Activated CD4-positive, CD25-positive, alpha-beta regulatory T cell treated with anti-CD3 and anti-CD28 coated beads, Interleukin-2, amount 50 U/mL, for 72 hours (primary cell): Measurements from ENCODE around the gene WNT7B.
"Not testable (repeated sequence)": the region's sequence is repeated elsewhere in the genome, so short reads cannot be mapped to it uniquely, and the experiment has no call there.

Experiments used
- DNase-seq: peaks from one replicate; pipeline ENCODE4 v3.0.0; 2021

The WNT7B gene

GRCh38 chr22:46007848-46008261 is 30.9 kb upstream of the WNT7B start:
- no peak for DNase-seq

DNA sequence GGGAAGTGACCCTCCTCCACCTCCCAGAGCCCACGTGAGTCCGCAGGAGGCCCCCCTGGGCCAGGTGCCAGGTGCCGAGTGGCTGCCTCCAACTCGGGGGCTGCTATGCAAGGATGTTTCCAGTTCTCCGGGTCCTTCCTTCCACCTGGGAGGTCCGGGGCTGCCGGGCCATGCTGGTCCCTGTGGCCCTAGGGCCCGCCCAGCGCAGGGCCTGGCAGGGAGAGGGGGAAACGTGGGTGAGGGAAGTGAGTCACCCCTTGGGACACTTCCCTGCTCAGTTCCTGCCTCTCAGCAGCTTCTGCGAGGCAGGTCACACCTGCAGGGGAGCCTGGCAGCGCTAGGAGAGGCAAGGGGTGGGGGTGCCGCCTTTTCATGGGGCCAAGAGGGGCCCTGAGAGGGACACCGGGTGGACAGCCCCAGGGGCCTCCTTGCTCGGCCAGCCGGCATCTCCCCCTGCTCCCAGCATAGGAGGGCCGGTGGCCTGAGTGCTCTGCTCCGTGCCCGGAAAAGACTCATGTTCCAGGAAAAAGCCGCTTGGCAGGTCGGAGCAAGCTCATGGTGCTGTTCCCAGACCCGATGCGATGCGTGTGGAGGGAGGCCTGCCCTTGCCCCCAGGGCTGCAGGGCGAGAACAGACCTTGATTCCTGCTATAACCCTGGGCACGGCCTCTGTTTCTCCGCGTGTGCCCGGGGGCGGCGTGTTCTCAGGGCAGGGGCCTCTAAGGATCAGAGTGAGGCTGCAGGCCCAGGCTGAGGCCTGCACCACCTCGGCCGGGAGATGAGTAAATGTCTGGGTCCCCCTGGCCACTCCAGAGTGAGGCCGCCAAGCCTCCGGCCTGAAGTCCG is 30.3 kb upstream of the WNT7B start:
- no peak for DNase-seq

DNA sequence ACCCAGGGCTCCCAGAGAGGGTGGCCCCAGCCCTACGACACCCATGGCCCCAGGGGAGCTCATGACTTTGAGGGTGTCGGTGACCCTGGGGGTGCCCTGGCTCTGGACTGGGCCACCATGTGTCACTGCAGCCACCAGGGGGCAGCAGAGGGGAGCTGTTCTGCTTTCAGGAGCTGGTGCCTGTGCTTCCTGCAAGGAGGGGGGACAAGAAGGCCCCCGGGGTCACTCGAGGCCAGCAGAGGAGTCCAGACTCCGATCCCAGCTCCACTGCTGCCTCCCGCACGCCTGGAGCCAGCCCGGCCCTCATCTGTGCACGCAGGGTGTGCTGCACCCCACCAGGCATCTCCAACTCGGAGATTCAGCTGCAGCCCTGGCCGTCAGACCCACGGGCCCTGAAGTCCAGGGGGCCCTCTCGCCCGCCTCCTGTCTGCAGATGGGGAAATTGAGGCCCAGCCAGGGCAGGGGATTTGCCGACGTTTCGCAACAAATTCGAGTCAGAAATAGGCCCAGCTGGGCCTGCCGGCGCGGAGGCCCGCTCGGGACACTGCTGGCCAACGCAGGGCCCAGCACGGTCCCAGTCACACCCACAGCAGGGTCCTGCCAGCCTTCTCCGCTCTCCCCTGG is 29.5 kb upstream of the WNT7B start:
- peak; percentile 92 for DNase-seq

GRCh38 chr22:46005116-46005705 is 28.2 kb upstream of the WNT7B start:
- not testable (repeated sequence) for DNase-seq

DNA sequence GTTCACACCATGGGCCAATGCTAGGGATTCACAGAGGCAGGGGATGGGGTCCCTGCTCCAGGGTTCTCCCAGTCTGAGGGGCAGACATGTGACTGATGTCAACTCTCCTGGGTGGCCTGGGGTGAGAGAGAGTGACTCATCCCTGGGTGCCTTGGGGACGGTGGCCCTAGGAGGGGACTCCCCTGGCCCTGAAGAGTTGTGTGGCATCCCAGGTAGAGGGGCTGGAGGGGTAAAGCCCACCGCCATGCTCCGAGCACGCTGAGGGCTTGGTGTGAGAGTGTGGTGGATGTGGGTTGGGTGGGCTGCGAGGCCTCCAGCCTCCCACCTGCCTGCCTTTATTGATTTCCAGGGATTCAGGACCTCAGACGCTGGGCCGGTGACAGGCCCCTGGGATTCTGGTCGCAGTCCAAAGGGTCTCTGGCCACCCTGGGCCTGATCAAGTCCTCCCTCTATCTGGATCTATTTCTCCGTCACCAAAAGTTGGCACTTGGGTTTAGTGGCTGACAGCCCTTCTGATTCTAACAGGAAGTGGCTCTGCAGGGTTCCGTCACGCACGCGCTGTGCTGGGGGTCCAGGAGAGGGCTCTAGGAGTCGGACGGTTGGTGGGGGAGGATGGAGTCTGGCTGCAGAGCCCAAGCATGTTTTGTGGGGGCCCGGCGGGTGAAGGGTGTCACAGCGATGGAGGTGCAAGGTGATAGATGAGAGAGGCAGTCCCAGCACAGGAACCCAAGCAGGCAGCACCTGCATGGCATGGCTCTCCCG is 27.3 kb upstream of the WNT7B start:
- no peak for DNase-seq

DNA sequence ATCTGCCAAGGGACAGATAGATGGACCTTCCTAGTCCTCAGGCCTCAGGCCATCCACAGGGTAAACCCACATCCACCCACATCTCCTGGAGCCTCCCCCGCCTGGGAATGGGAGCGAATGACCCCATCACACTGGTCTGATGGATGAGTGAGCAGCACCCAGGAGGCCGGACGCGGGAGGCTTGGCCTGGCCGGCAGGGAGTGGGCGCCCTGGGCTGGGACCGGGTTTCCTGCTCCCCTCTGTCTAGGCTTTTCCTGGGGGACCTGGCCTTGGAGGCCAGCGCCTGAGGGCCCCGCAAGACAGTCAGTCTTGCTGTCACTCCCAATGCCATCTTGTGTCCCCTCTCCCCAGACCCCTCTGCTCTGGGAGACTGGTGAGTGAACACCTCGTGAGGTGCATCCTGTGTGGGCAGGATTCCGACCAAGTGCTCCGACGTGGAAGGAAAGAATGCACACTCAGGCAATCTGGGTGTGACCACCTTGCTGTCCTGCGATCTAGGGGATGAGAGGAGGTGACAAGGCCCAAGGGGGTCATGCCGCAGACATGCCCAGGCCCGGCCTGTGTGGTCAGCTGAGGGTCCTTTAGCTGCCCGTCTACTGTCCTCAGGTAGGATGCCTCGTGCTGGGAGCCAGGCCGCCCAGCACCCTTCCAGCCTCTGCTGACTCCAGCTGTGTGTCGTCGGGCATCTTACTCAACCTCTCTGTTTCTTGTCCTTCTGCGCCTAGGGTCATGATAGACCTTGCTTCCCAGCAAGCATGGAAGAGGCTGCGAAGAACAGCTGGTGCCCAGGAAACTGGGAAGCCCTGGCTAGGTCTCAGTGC is 26.5 kb upstream of the WNT7B start:
- no peak for DNase-seq

DNA sequence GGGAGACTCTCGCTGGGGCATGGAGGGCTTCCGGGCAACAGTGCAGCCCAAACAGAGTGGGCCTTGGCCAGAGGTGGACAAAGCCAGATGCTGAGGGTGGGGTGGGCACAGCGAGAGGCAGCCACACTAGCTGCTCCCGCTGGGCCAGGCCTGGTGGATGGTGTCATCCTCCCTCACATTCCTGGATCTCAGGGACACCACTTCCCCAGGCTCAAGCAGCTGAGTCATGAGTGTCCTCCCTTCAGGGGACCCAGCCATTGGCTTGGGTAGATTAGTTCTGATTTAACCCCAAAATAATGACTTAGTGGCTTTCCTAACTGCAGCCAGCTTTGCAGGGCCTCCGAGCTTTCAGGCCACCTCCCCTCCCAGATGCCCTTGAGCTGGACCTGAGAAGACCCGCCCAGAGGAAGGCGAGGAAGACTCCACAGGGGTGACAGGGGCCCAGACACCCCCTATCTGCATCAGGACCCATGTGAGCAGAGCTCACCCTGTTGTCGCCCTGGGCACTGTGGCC is 25.9 kb upstream of the WNT7B start:
- DNase-seq: no peak

DNA sequence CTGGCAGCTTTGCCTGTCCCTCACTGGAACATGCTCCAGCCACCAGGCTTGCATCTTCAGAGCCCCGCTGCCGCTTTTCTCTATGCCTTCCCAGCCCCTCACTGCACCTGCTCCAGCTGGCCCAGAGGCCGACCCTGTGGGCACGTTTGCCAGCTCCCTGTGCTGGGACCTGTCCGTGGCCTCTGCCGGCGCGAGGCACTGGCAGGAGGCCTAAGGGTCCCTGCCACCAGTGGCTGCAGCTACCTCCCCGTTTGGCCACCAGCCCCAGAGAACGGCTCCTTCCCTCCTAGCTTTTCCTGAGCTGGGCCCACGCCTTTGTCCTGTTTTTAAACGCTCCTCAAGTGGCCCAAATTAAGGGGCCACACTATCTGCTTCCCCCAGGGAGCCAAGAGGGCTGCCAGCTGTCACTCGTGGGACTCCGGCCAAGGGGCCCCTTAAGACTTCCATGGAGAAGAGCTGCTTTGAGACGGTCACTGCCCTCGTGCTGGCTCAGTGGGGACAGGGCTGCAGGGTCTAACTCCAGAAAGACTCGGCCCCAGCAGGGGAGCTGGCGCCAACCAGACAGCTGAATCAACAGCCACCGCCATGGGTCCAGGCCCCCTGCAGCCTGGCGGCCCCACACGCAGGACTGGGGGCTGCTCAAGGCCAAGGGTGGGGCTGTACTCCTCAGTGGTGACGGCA is 24.6 kb upstream of the WNT7B start:
- DNase-seq: no peak

- DNase-seq: no peak
Observed at GRCh38 chr22:46001046-46001425, 24.1 kb upstream of the WNT7B start.

GRCh38 chr22:46000081-46001027 is 23.4 kb upstream of the WNT7B start:
- no peak for DNase-seq

- DNase-seq: no peak
Observed at GRCh38 chr22:45999379-45999971, 22.5 kb upstream of the WNT7B start.

GRCh38 chr22:45998638-45999378 is 21.8 kb upstream of the WNT7B start:
- no peak for DNase-seq

- no peak for DNase-seq
Observed at GRCh38 chr22:45997777-45998637, 21.0 kb upstream of the WNT7B start.

GRCh38 chr22:45997077-45997776 is 20.3 kb upstream of the WNT7B start:
- DNase-seq: no peak

DNA sequence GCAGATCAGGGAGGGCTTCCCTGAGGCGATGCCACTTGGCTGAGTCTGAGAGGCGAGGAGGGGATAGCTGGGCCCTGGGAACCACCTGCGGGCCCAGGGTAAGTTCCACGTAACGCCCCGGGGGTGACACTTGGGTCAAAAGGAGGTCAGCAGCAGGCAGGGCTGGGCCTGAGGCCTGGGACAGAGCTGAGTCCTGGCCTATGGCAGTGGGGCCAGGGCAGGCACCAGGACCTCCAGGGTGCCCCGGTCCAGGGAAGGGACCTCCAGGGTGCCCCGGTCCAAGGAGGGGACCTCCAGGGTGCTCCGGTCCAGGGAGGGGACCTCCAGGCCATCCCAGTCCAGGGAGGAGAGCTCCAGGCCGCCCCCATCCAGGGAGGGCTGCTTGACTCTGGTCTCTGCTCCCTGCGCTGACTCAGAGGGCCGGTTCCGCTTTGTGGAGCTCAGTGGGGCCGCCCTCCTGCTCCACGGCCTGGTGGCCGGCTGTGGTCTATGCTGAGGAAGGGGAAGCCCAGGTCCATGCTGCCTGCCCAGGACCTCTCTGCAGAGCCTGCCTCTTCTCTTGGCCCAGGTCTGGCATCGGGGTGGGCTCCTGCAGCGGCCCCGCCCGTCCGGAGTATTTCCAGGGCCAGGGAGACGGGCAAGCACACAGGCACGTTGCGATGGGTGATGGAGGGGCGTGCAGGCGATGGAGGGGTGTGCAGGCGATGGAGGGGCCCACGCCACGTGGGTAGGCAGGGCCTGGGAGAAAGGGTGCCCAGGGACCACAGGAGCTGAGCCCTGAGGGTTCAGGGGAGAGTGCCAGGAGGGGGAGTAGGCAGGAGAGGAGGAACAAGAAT is 19.5 kb upstream of the WNT7B start:
- no peak for DNase-seq

- DNase-seq: no peak
Observed at GRCh38 chr22:45995405-45996101, 18.6 kb upstream of the WNT7B start.
